Effector CD8-positive, alpha-beta T cell (primary cell): ENCODE data around the gene SLC25A18.
"Not testable (repeated sequence)": the region's sequence is repeated elsewhere in the genome, so short reads cannot be mapped to it uniquely, and the experiment has no call there.

Experiments used
- DNase-seq: peaks from one replicate; lab custom pipeline; 2025; lab: John Stamatoyannopoulos, UW
- total RNA-seq, 4 experiments: gene quantifications; one replicate each; lab custom pipeline; 2026; lab: John Stamatoyannopoulos, UW

Gene SLC25A18
- 0 reads per million in 4 experiments for total RNA-seq

GRCh38 chr22:17562906-17563870, at the start of gene SLC25A18:
SLC25A18 (plus strand) TSS chr22:17563498; CDS start chr22:17579945, 16,447 bp downstream.
- DNase-seq: no peak

GRCh38 chr22:17513612-17514011, 49.7 kb upstream of the SLC25A18 start:
- no peak for DNase-seq

- DNase-seq: no peak
Measured at GRCh38 chr22:17514084-17514483, 49.2 kb upstream of the SLC25A18 start.

GRCh38 chr22:17518406-17518805, 44.9 kb upstream of the SLC25A18 start:
- no peak for DNase-seq

GRCh38 chr22:17521971-17522370, 41.3 kb upstream of the SLC25A18 start:
- DNase-seq: not testable (repeated sequence)

GRCh38 chr22:17523925-17524324, 39.4 kb upstream of the SLC25A18 start:
- no peak for DNase-seq

GRCh38 chr22:17536269-17536668, 27.0 kb upstream of the SLC25A18 start:
- DNase-seq: no peak

GRCh38 chr22:17537155-17537554, 26.1 kb upstream of the SLC25A18 start:
- DNase-seq: no peak

GRCh38 chr22:17540481-17540880, 22.8 kb upstream of the SLC25A18 start:
- DNase-seq: no peak

- DNase-seq: no peak
Measured at GRCh38 chr22:17541476-17541875, 21.8 kb upstream of the SLC25A18 start.

- no peak for DNase-seq
Measured at GRCh38 chr22:17542452-17542851, 20.8 kb upstream of the SLC25A18 start.

- DNase-seq: no peak
Measured at GRCh38 chr22:17548010-17548755, 15.1 kb upstream of the SLC25A18 start.

- no peak for DNase-seq
Measured at GRCh38 chr22:17548756-17549035, 14.6 kb upstream of the SLC25A18 start.

- DNase-seq: no peak
Measured at GRCh38 chr22:17549183-17549582, 14.1 kb upstream of the SLC25A18 start.

- no peak for DNase-seq
Measured at GRCh38 chr22:17549655-17550054, 13.6 kb upstream of the SLC25A18 start.

GRCh38 chr22:17552737-17553136, 10.6 kb upstream of the SLC25A18 start:
- no peak for DNase-seq

- no peak for DNase-seq
Measured at GRCh38 chr22:17554814-17555213, 8.5 kb upstream of the SLC25A18 start.

GRCh38 chr22:17559188-17559587, 4.1 kb upstream of the SLC25A18 start:
- DNase-seq: no peak

GRCh38 chr22:17563936-17564391, 666 bp downstream of the SLC25A18 start:
- DNase-seq: no peak

GRCh38 chr22:17566016-17566687, 2.9 kb downstream of the SLC25A18 start:
- DNase-seq: not testable (repeated sequence)

- DNase-seq: no peak
Measured at GRCh38 chr22:17566776-17567175, 3.5 kb downstream of the SLC25A18 start.

- DNase-seq: no peak
Measured at GRCh38 chr22:17569971-17570511, 6.7 kb downstream of the SLC25A18 start.
